ENCODE measurements around the gene ZMIZ1.

ZMIZ1 gene

GRCh38 chr10:79301754-79302530, 233.2 kb downstream of the ZMIZ1 start:
- no peak overlapping the region for H3K4me3 ChIP-seq (ENCODE audit: control insufficient read depth, low read depth, low read length)
- no peak for TF ChIP-seq CTCF (conservative IDR thresholded peaks at IDR 0.05; ENCODE audit: control insufficient read depth, insufficient read depth, low read depth, low read length)
- no peak for DNase-seq (ENCODE audit: low read depth)

GRCh38 chr10:79303631-79304478, 235.1 kb downstream of the ZMIZ1 start:
- TF ChIP-seq CTCF (conservative IDR thresholded peaks at IDR 0.05; ENCODE audit: control insufficient read depth, insufficient read depth, low read depth, low read length), result no peak
- DNase-seq (ENCODE audit: low read depth), result no peak
- no peak overlapping the region for H3K4me3 ChIP-seq (ENCODE audit: control insufficient read depth, low read depth, low read length)

- DNase-seq (ENCODE audit: low read depth), result no peak
- no peak overlapping the region for H3K4me3 ChIP-seq (ENCODE audit: control insufficient read depth, low read depth, low read length)
- TF ChIP-seq CTCF (conservative IDR thresholded peaks at IDR 0.05; ENCODE audit: control insufficient read depth, insufficient read depth, low read depth, low read length), result no peak
These were observed 235.8 kb downstream of the ZMIZ1 start for GRCh38 chr10:79304479-79305087.

- no peak for TF ChIP-seq CTCF (conservative IDR thresholded peaks at IDR 0.05; ENCODE audit: control insufficient read depth, insufficient read depth, low read depth, low read length)
- H3K4me3 ChIP-seq (ENCODE audit: control insufficient read depth, low read depth, low read length), result no peak overlapping the region
- DNase-seq (ENCODE audit: low read depth), result no peak
These were observed 236.7 kb downstream of the ZMIZ1 start for GRCh38 chr10:79305515-79305914.

- DNase-seq (ENCODE audit: low read depth), result no peak
- no peak overlapping the region for H3K4me3 ChIP-seq (ENCODE audit: control insufficient read depth, low read depth, low read length)
- TF ChIP-seq CTCF (conservative IDR thresholded peaks at IDR 0.05; ENCODE audit: control insufficient read depth, insufficient read depth, low read depth, low read length), result no peak
These were observed 237.2 kb downstream of the ZMIZ1 start for GRCh38 chr10:79305988-79306387.

- no peak for DNase-seq (ENCODE audit: low read depth)
- H3K4me3 ChIP-seq (ENCODE audit: control insufficient read depth, low read depth, low read length), result no peak overlapping the region
- no peak for TF ChIP-seq CTCF (conservative IDR thresholded peaks at IDR 0.05; ENCODE audit: control insufficient read depth, insufficient read depth, low read depth, low read length)
These were observed 238.0 kb downstream of the ZMIZ1 start for GRCh38 chr10:79306644-79307220.
